HL-60 (cell line): ENCODE measurements around the gene CHD5.

Source experiments
- DNase-seq, 2 experiments: peaks; one replicate each; pipeline ENCODE4 v3.0.0-alpha.2; 2010 to 2020; ENCODE audit warnings: low read depth in 1 of 2, low spot score in 1 of 2
- H3K27ac ChIP-seq: fragments of 250-450 bp; sonication (Bioruptor Pico); replicated peaks from 2 replicates; pipeline ENCODE4 v1.5.1; 2020; ENCODE audit warnings: mild to moderate bottlenecking, moderate library complexity
- H3K27me3 ChIP-seq: fragments of 250-450 bp; sonication (Bioruptor Pico); 2 replicates; pipeline ENCODE4 v1.5.1; 2021; ENCODE audit warnings: mild to moderate bottlenecking, moderate library complexity; ENCODE audit not compliant: insufficient read depth, poor library complexity, severe bottlenecking
- H3K4me3 ChIP-seq: replicated peaks from 2 replicates; pipeline ENCODE4 v1.5.1; 2011; ENCODE audit warnings: mild to moderate bottlenecking, control low read depth, low read length; ENCODE audit not compliant: insufficient read depth
- CTCF ChIP-seq: IDR thresholded peaks from one replicate; pipeline ENCODE4 v1.5.1; 2011; ENCODE audit warnings: low read length, control low read depth, inconsistent platforms; ENCODE audit not compliant: insufficient read depth
- GABPA ChIP-seq: IDR thresholded peaks from 2 replicates; pipeline ENCODE4 v1.6.1; 2012; ENCODE audit warnings: low read depth
- POLR2AphosphoS5 ChIP-seq: IDR thresholded peaks from 2 replicates; pipeline ENCODE4 v1.6.1; 2012; ENCODE audit warnings: low read depth
- REST ChIP-seq: IDR thresholded peaks from 2 replicates; pipeline ENCODE4 v1.6.1; 2012; ENCODE audit warnings: low read depth; ENCODE audit not compliant: insufficient replicate concordance
- SPI1 ChIP-seq: IDR thresholded peaks from 2 replicates; pipeline ENCODE4 v1.6.1; 2012; ENCODE audit warnings: low read depth, mild to moderate bottlenecking, borderline replicate concordance

The CHD5 gene

DNA sequence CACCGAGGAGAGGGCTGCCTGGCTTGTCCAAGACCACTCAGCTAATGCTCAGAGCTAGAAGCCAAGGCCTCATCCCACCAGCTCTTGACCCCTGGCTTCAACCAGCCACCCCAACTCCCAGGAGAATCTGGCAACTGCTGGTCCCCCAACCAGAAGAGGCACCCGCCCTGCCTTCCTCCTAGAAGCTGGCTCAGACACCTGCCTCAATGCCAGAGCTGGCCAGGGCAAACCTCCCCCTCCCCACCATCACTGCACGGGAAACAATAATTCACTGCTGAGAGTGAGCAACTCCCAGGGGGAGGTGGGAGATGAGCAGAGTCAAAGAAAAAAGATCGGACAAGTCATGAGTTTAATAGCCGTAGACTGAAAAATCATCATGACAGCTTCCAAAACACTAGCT is 3.3 kb downstream of the CHD5 start:
- TF ChIP-seq REST, result no peak
- TF ChIP-seq GABPA, result no peak
- TF ChIP-seq POLR2AphosphoS5, result no peak
- no peak for TF ChIP-seq CTCF
- TF ChIP-seq SPI1, result no peak
- Histone ChIP-seq H3K27me3 (peaks cover 31% of the 10 kb centered on the region), H3K27ac (no peak overlapping the region), H3K4me3 (no peak overlapping the region)
- DNase-seq, result no peak

- peaks cover 19% of the 10 kb centered on the region for H3K27me3 ChIP-seq
- TF ChIP-seq POLR2AphosphoS5, result no peak
- TF ChIP-seq GABPA, result no peak
- TF ChIP-seq CTCF, result no peak
- TF ChIP-seq REST, result no peak
- no peak for TF ChIP-seq SPI1
- H3K4me3 ChIP-seq, result no peak overlapping the region
- no peak for DNase-seq
- H3K27ac ChIP-seq, result no peak overlapping the region
Measured at GRCh38 chr1:6175411-6175828, 4.7 kb downstream of the CHD5 start.

DNA sequence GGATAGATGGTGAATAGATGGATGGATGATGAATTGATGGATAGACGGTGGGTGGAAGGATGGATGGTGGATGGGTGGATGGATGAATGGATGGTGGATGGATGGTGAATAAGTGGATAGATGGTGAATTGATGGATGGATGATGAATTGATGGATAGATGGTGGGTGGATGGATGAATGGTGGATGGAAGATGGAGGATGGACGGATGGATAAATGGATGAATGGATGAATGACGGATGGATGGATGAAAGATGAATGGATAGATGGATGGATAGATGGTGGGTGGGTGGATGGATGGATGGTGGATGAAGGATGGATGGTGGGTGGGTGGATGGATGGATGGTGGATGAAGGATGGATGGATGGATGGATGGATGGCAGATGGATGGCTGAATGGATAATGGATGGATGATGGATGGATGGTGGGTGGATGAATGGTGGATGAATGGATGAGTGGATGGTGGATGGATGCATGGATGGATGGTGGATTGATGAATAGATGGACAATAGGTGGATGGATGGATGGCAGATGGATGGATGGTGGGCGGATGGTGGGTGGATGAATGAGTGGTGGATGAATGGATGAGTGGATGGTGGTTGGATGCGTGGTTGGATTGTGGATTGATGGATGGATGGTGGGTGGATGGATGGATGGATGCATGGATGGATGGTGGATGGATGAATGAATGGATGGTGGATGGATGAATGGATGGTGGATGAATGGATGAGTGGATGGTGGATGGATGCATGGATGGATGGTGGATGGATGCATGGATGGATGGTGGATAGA is 5.3 kb downstream of the CHD5 start:
- no peak for DNase-seq
- Histone ChIP-seq H3K27ac (no peak overlapping the region), H3K27me3 (peaks cover 19% of the 10 kb centered on the region), H3K4me3 (no peak overlapping the region)
- no peak for TF ChIP-seq POLR2AphosphoS5
- TF ChIP-seq SPI1, result no peak
- TF ChIP-seq REST, result no peak
- TF ChIP-seq CTCF, result no peak
- no peak for TF ChIP-seq GABPA
